Measurements from ENCODE around the gene QARS1.

Gene QARS1

GRCh38 chr3:49120096-49120437 is 15.5 kb upstream of the QARS1 start:
- DNase-seq = no peak

DNA sequence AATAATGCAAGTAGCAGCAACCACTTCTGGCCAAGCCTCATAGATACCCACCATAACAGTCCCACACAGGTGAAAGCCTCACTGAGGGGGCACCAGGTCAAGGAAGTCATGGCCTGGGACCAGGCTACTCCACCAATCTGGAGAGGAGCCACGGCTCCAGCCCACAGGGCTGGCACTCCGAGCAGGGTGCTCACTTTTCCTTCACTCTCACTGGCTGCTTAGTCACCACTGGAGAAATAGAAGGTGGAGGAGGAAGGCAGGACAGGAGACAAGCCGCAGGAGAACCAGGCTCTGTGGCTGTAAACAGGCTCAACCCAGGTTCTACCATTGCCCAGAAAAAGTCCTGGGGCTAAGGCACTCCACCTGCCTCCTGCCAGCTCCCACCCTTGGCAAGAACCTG is 14.9 kb upstream of the QARS1 start:
- no peak for DNase-seq

DNA sequence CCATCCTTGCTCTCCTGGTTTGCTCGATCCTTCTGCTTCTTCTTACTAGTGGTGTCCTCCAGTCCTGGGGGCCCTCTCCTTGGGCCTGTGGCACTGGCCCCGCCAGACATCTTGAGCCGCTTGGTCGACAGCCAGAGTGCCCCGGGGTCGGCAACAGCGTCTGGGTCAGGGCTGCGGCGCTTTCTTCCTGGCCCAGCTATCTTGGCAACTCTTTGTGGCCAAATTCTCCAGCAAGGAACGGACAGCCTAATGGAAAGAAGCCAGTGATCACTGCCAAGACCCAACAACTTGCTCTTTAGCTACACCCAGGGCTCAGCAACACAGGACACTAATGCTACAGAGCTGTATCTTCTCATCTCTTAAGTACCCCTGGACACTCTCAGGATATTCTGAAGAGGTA is 14.5 kb upstream of the QARS1 start:
- DNase-seq = no peak

GRCh38 chr3:49112262-49112661 is 7.7 kb upstream of the QARS1 start:
- DNase-seq = no peak

DNA sequence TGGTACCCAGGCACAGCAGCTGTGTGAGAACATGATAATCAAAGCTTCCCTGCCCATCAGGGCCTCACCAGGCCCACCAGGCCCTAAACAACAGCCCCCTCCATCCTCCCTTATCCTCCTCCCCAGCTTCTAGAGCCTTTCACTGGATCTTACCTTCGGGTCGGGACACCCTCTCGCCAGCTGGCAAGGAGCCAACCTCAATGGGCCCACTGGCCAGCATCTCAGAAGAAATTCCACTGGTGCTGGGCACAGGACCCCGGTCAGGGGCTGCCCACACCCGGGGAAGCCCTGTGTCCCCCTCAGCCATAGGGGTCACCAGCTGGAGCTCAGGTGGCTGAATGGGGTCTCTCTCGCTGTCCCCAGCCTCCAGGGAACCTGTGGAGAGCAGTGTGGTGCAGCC is 6.8 kb upstream of the QARS1 start:
- no peak for DNase-seq

GRCh38 chr3:49110780-49111179 is 6.2 kb upstream of the QARS1 start:
- DNase-seq = no peak

- no peak for DNase-seq
Observed at GRCh38 chr3:49108346-49108745, 3.8 kb upstream of the QARS1 start.

GRCh38 chr3:49104052-49104426 is 518 bp downstream of the QARS1 start:
- no peak for DNase-seq

- DNase-seq = no peak
Observed at GRCh38 chr3:49100046-49100615, 4.4 kb downstream of the QARS1 start.

DNA sequence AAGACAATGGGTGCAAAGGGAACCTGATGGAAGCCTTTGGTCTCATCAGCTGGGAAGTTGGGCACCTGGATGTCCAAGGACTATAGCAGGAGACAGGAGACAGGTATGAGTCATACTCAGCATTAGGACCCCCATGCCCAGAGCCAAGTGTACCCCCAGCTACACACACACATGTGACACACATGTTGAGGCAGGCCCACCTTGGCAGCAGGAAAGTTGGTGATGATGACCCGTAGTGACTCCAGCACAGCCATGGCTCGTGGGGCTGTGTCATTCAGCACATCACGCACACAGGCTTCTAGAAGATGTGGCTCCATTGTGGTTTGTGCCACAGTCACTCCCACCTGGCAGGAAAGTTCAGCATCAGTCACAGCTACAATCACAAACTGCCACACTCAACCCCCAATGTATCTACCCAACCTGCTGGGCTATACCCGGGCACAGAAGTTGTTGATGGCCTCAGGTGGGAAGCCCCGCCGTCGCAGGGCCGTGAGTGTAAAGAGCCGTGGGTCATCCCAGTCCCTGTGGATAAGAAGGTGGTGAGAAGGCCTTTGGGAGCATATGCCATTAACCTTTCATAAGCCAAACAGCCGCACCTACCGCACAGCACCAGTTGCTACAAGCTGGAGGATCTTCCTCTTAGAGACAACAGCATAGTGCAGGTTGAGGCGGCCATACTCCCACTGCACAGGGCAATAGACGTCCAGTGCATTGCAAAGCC is 5.5 kb downstream of the QARS1 start:
- no peak for DNase-seq

- DNase-seq = no peak
Observed at GRCh38 chr3:49098429-49098828, 6.1 kb downstream of the QARS1 start.

GRCh38 chr3:49093853-49094767 is 10.4 kb downstream of the QARS1 start, which contains the start of gene QRICH1:
Gene QRICH1, minus strand, starts transcription at chr3:49094071. Its CDS starts 17,054 bp downstream, at chr3:49077017.
- DNase-seq = peak; percentile 97

GRCh38 chr3:49092938-49093852 is 11.4 kb downstream of the QARS1 start:
- DNase-seq = peak; percentile 89

DNA sequence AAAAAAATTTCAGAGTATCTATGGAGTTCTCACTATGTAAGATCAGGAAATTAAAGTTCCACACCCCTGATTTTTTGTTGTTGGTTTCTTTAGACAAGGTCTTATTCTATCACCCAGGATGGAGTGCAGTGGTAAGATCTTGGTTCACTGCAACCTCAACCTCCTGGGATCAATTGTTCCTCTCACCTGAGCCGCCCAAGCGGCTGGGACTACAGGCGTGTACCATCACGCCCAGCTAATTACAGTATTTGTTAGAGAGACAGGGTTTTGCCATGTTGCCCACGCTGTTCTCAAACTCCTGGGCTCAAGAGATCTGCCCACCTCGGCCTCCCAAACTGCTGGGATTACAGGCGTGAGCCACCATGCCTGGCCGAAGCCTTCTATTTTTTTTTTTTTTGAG is 23.1 kb downstream of the QARS1 start:
- DNase-seq = no peak

GRCh38 chr3:49079270-49079669 is 25.3 kb downstream of the QARS1 start:
- no peak for DNase-seq

GRCh38 chr3:49076646-49077045 is 27.9 kb downstream of the QARS1 start:
- DNase-seq = no peak

GRCh38 chr3:49076116-49076515 is 28.4 kb downstream of the QARS1 start:
- DNase-seq = no peak

DNA sequence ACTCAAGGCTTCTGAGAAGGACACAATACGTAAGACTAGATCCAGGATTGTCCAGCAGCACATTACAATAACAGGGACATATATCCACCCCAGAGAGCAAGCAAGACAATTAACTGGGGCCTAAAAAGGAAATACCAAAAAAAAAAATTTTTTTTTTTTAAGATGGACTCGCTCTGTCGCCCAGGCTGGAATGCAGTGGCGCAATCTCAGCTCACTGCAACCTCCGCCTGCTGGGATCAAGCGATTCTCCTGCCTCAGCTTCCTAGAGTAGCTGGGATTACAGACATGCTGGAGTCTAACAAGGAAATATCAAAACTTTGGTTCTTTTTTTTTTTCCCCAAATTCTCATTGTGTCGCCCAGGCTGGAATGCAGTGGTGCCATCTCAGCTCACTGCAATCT is 46.5 kb downstream of the QARS1 start:
- DNase-seq = no peak

- DNase-seq = no peak
Observed at GRCh38 chr3:49057268-49057667, 47.3 kb downstream of the QARS1 start.

DNA sequence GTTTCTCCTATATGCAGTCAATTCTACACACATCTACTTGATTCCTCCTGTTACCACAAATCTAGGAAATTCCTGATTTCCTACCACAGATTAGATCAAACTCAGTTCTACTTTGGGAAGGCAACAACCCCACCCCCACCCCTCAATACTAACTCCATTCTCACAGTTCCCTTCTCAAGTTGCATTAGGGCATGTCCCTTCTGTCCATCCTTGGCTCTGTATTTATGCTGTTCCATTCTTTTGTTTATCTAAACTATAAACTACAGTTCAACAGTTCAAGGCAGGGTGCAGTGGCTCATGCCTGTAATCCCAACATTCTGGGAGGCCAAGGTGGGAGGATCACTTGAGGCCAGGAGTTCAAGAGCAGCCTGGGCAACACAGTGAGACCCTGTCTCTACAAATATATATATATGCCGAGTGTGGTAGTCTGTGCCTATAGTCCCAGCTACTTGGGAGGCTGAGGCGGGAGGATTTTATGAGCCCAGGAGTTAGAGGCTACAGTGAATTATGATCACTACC is 50.2 kb downstream of the QARS1 start:
- no peak for DNase-seq

DNA sequence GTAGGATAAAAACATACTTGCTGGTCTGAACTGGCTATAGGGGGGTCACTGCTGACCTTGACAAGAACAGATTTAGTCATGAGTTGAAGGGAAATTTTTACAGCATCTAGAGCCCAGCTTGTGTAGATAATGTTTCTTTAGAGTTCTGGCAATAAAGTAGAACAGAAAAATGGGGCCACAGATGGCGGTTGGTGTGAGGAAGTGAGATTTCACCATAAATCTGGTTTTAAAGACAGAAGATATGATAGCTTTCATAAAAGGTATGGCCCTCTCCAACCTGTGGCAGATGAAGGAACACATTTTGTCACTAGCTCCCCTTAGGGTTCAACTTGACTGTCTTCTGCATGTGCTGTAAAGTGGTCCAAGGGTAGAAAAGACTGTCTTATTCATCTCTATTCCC is 51.0 kb downstream of the QARS1 start:
- DNase-seq = no peak
